ENCODE data around the gene IQCH. TPM values are rescaled to one million over a fixed set of nuclear protein-coding genes. Genes with fewer than 3 reads are reported as not detected.

Gene IQCH
- total RNA-seq, 2 donors from 2014 or later = 0.52 to 0.83 TPM

DNA sequence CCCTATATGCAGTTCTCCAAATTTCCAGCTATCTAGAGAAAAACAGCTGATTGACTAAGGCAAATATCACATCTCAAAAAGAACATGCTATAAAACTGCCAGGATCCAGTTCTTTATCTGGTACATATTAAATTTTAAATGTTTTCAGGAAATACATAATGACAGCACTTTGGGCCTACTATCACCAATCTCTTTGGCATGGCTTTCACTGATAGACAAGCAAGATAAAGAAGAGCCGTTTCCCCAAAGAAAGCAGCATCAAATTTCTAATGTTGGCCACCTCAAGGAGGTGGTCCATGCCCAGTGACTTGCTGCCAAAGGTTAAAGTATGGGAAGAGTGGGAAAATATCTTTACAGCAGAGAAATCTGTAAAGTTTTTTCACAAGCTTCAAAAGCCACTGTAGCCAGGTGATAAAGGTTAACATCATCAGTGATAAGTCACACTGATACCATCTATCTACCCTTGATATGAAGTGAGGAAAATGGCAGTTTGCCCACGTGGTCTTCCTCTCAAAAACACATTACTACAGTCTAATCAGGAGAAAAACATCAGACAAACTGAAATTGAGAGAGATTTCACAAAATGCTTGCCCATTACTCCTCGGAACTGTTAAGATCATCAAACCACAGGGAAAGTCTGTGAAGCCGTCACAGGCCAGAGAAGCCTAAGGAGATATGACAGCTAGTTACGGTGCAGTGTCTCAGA, 220.0 kb downstream of the IQCH start:
- H3K36me3 ChIP-seq = no peaks in the 10 kb centered on the region
- no peak overlapping the region for H3K27ac ChIP-seq
- TF ChIP-seq, protein P1, sequence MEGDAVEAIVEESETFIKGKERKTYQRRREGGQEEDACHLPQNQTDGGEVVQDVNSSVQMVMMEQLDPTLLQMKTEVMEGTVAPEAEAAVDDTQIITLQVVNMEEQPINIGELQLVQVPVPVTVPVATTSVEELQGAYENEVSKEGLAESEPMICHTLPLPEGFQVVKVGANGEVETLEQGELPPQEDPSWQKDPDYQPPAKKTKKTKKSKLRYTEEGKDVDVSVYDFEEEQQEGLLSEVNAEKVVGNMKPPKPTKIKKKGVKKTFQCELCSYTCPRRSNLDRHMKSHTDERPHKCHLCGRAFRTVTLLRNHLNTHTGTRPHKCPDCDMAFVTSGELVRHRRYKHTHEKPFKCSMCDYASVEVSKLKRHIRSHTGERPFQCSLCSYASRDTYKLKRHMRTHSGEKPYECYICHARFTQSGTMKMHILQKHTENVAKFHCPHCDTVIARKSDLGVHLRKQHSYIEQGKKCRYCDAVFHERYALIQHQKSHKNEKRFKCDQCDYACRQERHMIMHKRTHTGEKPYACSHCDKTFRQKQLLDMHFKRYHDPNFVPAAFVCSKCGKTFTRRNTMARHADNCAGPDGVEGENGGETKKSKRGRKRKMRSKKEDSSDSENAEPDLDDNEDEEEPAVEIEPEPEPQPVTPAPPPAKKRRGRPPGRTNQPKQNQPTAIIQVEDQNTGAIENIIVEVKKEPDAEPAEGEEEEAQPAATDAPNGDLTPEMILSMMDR (IDR thresholded peaks at IDR 0.05) = no peak
- no peaks in the 10 kb centered on the region for H3K4me1 ChIP-seq
- DNase-seq (ENCODE audit: low spot score) = no peak
- H3K9me3 ChIP-seq = no peaks in the 10 kb centered on the region
- no peaks in the 10 kb centered on the region for H3K27me3 ChIP-seq
- H3K4me3 ChIP-seq = no peak overlapping the region

GRCh38 chr15:67479781-67480505, 225.4 kb downstream of the IQCH start:
- TF ChIP-seq, protein P1 (IDR thresholded peaks at IDR 0.05) = no peak
- Histone ChIP-seq H3K27ac (no peak overlapping the region), H3K36me3 (no peaks in the 10 kb centered on the region), H3K4me1 (no peaks in the 10 kb centered on the region), H3K4me3 (no peak overlapping the region), H3K9me3 (peaks cover 0 to 5% of the 10 kb centered on the region in 2 donors), H3K27me3 (no peaks in the 10 kb centered on the region)
- no peak for DNase-seq (ENCODE audit: low spot score)

DNA sequence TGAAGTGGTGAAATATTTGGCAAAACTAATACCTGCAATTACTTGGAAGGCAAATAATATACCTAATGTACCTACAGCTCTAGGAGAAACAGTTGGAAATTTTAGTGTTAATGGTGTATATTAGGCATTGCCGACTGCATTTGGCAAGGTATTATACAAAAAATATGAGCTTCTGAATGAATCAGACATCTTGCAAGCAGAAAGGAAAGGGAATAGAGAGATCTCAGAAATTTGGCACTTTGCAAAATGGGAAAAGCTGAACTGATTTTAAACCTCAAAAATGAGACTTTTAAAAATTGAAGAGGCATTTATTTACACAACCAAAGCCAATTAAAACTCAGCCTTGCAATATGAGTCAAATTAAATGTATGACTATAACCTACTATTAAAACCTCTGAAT, 226.2 kb downstream of the IQCH start:
- H3K36me3 ChIP-seq = no peaks in the 10 kb centered on the region
- TF ChIP-seq, protein P1 (IDR thresholded peaks at IDR 0.05) = no peak
- H3K9me3 ChIP-seq = peaks cover 0 to 10% of the 10 kb centered on the region in 2 donors
- no peaks in the 10 kb centered on the region for H3K27me3 ChIP-seq
- H3K27ac ChIP-seq = no peak overlapping the region
- no peak for DNase-seq (ENCODE audit: low spot score)
- no peaks in the 10 kb centered on the region for H3K4me1 ChIP-seq
- no peak overlapping the region for H3K4me3 ChIP-seq

GRCh38 chr15:67481680-67482079, 227.1 kb downstream of the IQCH start:
- DNase-seq (ENCODE audit: low spot score) = no peak
- Histone ChIP-seq H3K4me1 (no peaks in the 10 kb centered on the region), H3K27me3 (no peaks in the 10 kb centered on the region), H3K9me3 (peaks cover 0 to 10% of the 10 kb centered on the region in 2 donors), H3K4me3 (no peak overlapping the region), H3K27ac (no peak overlapping the region), H3K36me3 (no peaks in the 10 kb centered on the region)
- TF ChIP-seq, protein P1 (IDR thresholded peaks at IDR 0.05) = no peak

DNA sequence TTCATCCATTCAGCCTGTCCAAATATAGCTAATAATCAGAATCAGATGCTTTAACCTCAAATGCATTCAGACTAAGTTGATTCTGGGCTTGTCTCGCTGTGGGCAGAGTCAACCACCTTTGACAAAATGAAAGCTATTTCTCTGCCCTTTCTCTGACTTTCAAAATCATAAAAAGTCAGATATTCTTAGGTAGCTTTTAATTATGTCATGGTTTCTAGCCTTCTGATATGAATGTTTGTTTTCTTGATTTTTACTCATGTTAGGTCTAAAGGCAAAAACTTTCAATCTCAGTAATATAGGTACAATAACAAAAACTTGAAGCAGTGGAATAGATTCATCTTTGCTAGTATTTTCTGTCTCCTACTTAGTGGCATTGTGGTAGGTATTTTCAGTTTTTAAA, 241.0 kb downstream of the IQCH start:
- H3K4me3 ChIP-seq = no peak overlapping the region
- no peaks in the 10 kb centered on the region for H3K36me3 ChIP-seq
- H3K27me3 ChIP-seq = no peaks in the 10 kb centered on the region
- no peak for DNase-seq (ENCODE audit: low spot score)
- TF ChIP-seq, protein P1 (IDR thresholded peaks at IDR 0.05) = no peak
- no peaks in the 10 kb centered on the region for H3K4me1 ChIP-seq
- H3K27ac ChIP-seq = no peak overlapping the region
- H3K9me3 ChIP-seq = no peaks in the 10 kb centered on the region

All from right atrium auricular region (tissue), 2 donors.